ENCODE measurements around the gene SEC16B. TPM values are rescaled to one million over a fixed set of nuclear protein-coding genes. Genes with fewer than 3 reads are reported as not detected.

Gene SEC16B
- total and polyA plus RNA-seq, 2 of the 8 experiments (the other 6 are each of a cell fraction or from before 2014, with no cell fraction given), result 0.56 to 0.94 TPM

DNA sequence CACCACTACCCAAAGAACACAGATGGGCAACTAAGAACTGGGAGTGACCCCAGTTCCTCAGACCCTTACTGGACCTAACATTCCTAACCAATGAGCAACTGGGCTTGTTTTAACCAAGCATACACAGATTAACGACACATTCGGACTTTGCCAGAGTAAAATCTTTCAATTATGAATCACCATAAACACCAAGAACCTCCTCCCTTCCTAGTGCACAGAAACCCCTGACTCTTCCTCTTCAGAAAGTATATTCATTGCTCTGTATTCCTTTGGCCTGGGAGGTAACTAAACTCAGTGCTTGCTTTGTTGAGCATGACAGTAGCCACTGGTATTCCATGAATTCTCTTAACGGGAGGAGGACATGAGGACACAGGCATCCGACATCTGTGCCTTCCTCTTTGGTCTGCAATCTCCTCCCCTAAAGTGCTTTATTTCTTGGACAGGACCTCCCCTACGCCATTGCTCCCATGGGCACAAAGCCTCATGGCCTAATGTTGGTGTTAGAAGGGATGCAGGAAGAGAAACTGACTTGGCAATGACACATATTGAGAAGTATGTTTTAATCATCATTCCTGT lies 42.7 kb downstream of the SEC16B start:
- H3K9me3 ChIP-seq (ENCODE audit: insufficient read depth in 2 of 2, low read depth in 1 of 2, low read length in 1 of 2), result no peaks in the 10 kb centered on the region
- no peak overlapping the region for H4K8ac ChIP-seq (ENCODE audit: extremely low read depth, insufficient read depth, low read length)
- no peak overlapping the region for H3K9ac ChIP-seq (replicated peaks in 1 of 4; ENCODE audit: extremely low read depth in 1 of 4, low read depth in 3 of 4, low read length in 3 of 4)
- TF ChIP-seq ASH2L (IDR thresholded peaks at IDR 0.05; ENCODE audit: low read length) (no peak), RFX5 (IDR thresholded peaks at IDR 0.05; ENCODE audit: borderline replicate concordance, low read depth, low read length) (no peak), BCL11A (IDR thresholded peaks at IDR 0.05; ENCODE audit: low read depth in 2 of 2, low read length in 2 of 2) (no peak), PHF8 (conservative IDR thresholded peaks at IDR 0.05; ENCODE audit: low read depth, low read length) (no peak), YY1 (IDR thresholded peaks at IDR 0.05; ENCODE audit: low read depth, low read length) (no peak), RAD21 (IDR thresholded peaks at IDR 0.05 in 1 of 2, conservative IDR thresholded peaks at IDR 0.05 in 1 of 2; ENCODE audit: low read depth in 2 of 2, low read length in 2 of 2) (no peak), FOSL1 (IDR thresholded peaks at IDR 0.05; ENCODE audit: insufficient read depth, low read depth, low read length) (no peak), CHD1 (IDR thresholded peaks at IDR 0.05; ENCODE audit: low read depth, low read length) (no peak), MAX (IDR thresholded peaks at IDR 0.05) (no peak), CHD2 (IDR thresholded peaks at IDR 0.05; ENCODE audit: low read length) (no peak), HDAC2 (IDR thresholded peaks at IDR 0.05; ENCODE audit: borderline replicate concordance in 1 of 2, low read depth in 2 of 2, low read length in 2 of 2) (no peak)
- H2BK20ac ChIP-seq (ENCODE audit: low read length), result no peak overlapping the region
- 0 out of 7 replicates have a peak, but pooled peaks cover 0 to 3% (median 0%) of the 10 kb centered on the region in 4 experiments for H3K4me1 ChIP-seq (replicated peaks in 1 of 4; ENCODE audit: control insufficient read depth in 3 of 4, insufficient read depth in 4 of 4, low read length in 3 of 4)
- H3K79me1 ChIP-seq (ENCODE audit: low read depth, low read length), result no peaks in the 10 kb centered on the region
- H2AFZ ChIP-seq (ENCODE audit: low read length), result no peak overlapping the region
- no peak overlapping the region for H3K4ac ChIP-seq (replicated peaks; ENCODE audit: insufficient read length, low read depth, low read length)
- no peak overlapping the region for H2BK5ac ChIP-seq (ENCODE audit: low read depth, low read length)
- no peak overlapping the region for H3K23ac ChIP-seq (ENCODE audit: insufficient read length)
- no peak overlapping the region for H3K18ac ChIP-seq (ENCODE audit: extremely low read depth, low read length)
- H3K4me2 ChIP-seq (ENCODE audit: insufficient read depth in 1 of 2, low read depth in 2 of 2, low read length in 2 of 2), result no peak overlapping the region
- no peaks in the 10 kb centered on the region for H3K27me3 ChIP-seq (replicated peaks in 1 of 4; ENCODE audit: control insufficient read depth in 3 of 4, extremely low read depth in 1 of 4, insufficient read depth in 3 of 4, low read length in 3 of 4)
- no peaks in the 10 kb centered on the region for H3K36me3 ChIP-seq (ENCODE audit: control insufficient read depth in 2 of 4, insufficient read depth in 4 of 4, low read length in 3 of 4)
- no peak overlapping the region for H3K14ac ChIP-seq (ENCODE audit: insufficient read length)
- H4K91ac ChIP-seq (replicated peaks; ENCODE audit: insufficient read length, low read length), result no peak overlapping the region
- H4K5ac ChIP-seq (ENCODE audit: insufficient read length, low read depth, low read length), result no peak overlapping the region
- 88% methylated on average over 5 of the region's 5 CpGs; no CpG with 5 or more reads in 1 of the 2 experiments for WGBS, 2 experiments (ENCODE audit: extremely low coverage in 1 of 2, insufficient coverage in 1 of 2, insufficient read length in 1 of 2, insufficient replicate concordance in 2 of 2, low coverage in 1 of 2, low lambda C conversion rate in 2 of 2, missing lambda C conversion rate in 1 of 2)
- H2BK12ac ChIP-seq (ENCODE audit: low read depth, low read length), result no peak overlapping the region
- no peak overlapping the region for H2AK5ac ChIP-seq (ENCODE audit: low read depth, low read length)
- H3K79me2 ChIP-seq (ENCODE audit: control insufficient read depth in 1 of 2, insufficient read depth in 2 of 2, low read length in 2 of 2), result no peaks in the 10 kb centered on the region
- no peak for DNase-seq (ENCODE audit: low read depth in 1 of 2, low spot score in 2 of 2)
- no peak overlapping the region for H2BK120ac ChIP-seq (replicated peaks; ENCODE audit: low read depth, low read length)
- ChIA-PET CTCF (ENCODE audit: partially characterized antibody) (interaction anchor here (0.7 to 14.6 kb wide), 12 partner anchors 12 to 147 kb away, joined by 3 to 274 read pairs (median 4); no protein-coding TSS in a partner anchor), POLR2A (ENCODE audit: partially characterized antibody) (no interaction called here)
- no peak overlapping the region for H3K27ac ChIP-seq (ENCODE audit: low read depth, low read length)
- H2BK15ac ChIP-seq (ENCODE audit: low read length), result no peak overlapping the region
- FAIRE-seq, result no peak
- H3K4me3 ChIP-seq (ENCODE audit: extremely low read depth in 1 of 4, insufficient read depth in 2 of 4, low read depth in 3 of 4, low read length in 4 of 4), result no peak overlapping the region
- H3K23me2 ChIP-seq (ENCODE audit: low read depth, low read length), result no peaks in the 10 kb centered on the region
- no peaks in the 10 kb centered on the region for H4K20me1 ChIP-seq (replicated peaks in 1 of 2; ENCODE audit: control insufficient read depth in 1 of 2, insufficient read depth in 2 of 2, low read length in 2 of 2)
- H3K56ac ChIP-seq (replicated peaks; ENCODE audit: insufficient read length, low read depth, low read length), result no peak overlapping the region

Data from H1 (cell line).